EL (cell line): ENCODE data around the gene AXDND1.
"Not testable (repeated sequence)": the region's sequence is repeated elsewhere in the genome, so short reads cannot be mapped to it uniquely, and the experiment has no call there.

Source experiments
- DNase-seq: peaks from one replicate; pipeline ENCODE4 v3.0.0-alpha.2; 2016

The AXDND1 gene

GRCh38 chr1:179372160-179372559 lies 6.4 kb downstream of the AXDND1 start:
- no peak for DNase-seq

- DNase-seq, result no peak
Observed at GRCh38 chr1:179376223-179376622, 10.5 kb downstream of the AXDND1 start.

- DNase-seq, result peak; percentile 25
Observed at GRCh38 chr1:179380299-179380698, 14.5 kb downstream of the AXDND1 start.

- DNase-seq, result no peak
Observed at GRCh38 chr1:179384027-179384426, 18.3 kb downstream of the AXDND1 start.

GRCh38 chr1:179385510-179385909 lies 19.7 kb downstream of the AXDND1 start:
- DNase-seq, result no peak

- no peak for DNase-seq
Observed at GRCh38 chr1:179393721-179394120, 27.9 kb downstream of the AXDND1 start.

GRCh38 chr1:179399399-179399798 lies 33.6 kb downstream of the AXDND1 start:
- DNase-seq, result not testable (repeated sequence)

- not testable (repeated sequence) for DNase-seq
Observed at GRCh38 chr1:179417760-179418159, 52.0 kb downstream of the AXDND1 start.

- DNase-seq, result not testable (repeated sequence)
Observed at GRCh38 chr1:179418706-179419105, 52.9 kb downstream of the AXDND1 start.

- DNase-seq, result no peak
Observed at GRCh38 chr1:179424610-179425009, 58.8 kb downstream of the AXDND1 start.

- DNase-seq, result no peak
Observed at GRCh38 chr1:179425186-179425585, 59.4 kb downstream of the AXDND1 start.

- DNase-seq, result no peak
Observed at GRCh38 chr1:179437171-179437570, 71.4 kb downstream of the AXDND1 start.

GRCh38 chr1:179439646-179440045 lies 73.9 kb downstream of the AXDND1 start:
- DNase-seq, result not testable (repeated sequence)

GRCh38 chr1:179440301-179440700 lies 74.5 kb downstream of the AXDND1 start:
- DNase-seq, result not testable (repeated sequence)

- DNase-seq, result no peak
Observed at GRCh38 chr1:179440971-179441370, 75.2 kb downstream of the AXDND1 start.

- DNase-seq, result no peak
Observed at GRCh38 chr1:179441501-179441900, 75.7 kb downstream of the AXDND1 start.

- not testable (repeated sequence) for DNase-seq
Observed at GRCh38 chr1:179442846-179443245, 77.1 kb downstream of the AXDND1 start.

GRCh38 chr1:179445593-179445992 lies 79.8 kb downstream of the AXDND1 start:
- DNase-seq, result no peak

- peak; percentile 10 for DNase-seq
Observed at GRCh38 chr1:179447489-179447888, 81.7 kb downstream of the AXDND1 start.

- no peak for DNase-seq
Observed at GRCh38 chr1:179448437-179449149, 82.8 kb downstream of the AXDND1 start.

GRCh38 chr1:179459606-179460206 lies 93.9 kb downstream of the AXDND1 start:
- not testable (repeated sequence) for DNase-seq

GRCh38 chr1:179465661-179466060 lies 99.9 kb downstream of the AXDND1 start:
- DNase-seq, result not testable (repeated sequence)

GRCh38 chr1:179474713-179475112 lies 108.9 kb downstream of the AXDND1 start:
- DNase-seq, result no peak

GRCh38 chr1:179476484-179476883 lies 110.7 kb downstream of the AXDND1 start:
- no peak for DNase-seq

- no peak for DNase-seq
Observed at GRCh38 chr1:179478370-179478769, 112.6 kb downstream of the AXDND1 start.
